ENCODE measurements around the gene FOSL2.
"Not testable (repeated sequence)": the region's sequence is repeated elsewhere in the genome, so short reads cannot be mapped to it uniquely, and the experiment has no call there.

The FOSL2 gene

GRCh38 chr2:28368357-28368798, 24.3 kb upstream of the FOSL2 start:
- Histone ChIP-seq H3K4me1 (ENCODE audit: insufficient read depth, low read length, poor library complexity, severe bottlenecking) (peaks cover 87% of the 10 kb centered on the region), H3K4me3 (ENCODE audit: low read length, poor library complexity, severe bottlenecking) (no peak overlapping the region), H2AFZ (ENCODE audit: low read length) (no peak overlapping the region), H3K4me2 (ENCODE audit: low read depth, low read length, poor library complexity, severe bottlenecking) (peak overlapping the region; percentile 80), H3F3A (ENCODE audit: low read depth) (peaks cover 14% of the 10 kb centered on the region; the same call in 1 of the 2 replicates), H3K36me3 (ENCODE audit: insufficient read depth, low read length) (no peaks in the 10 kb centered on the region), H3K9me2 (replicated peaks; ENCODE audit: low read depth, low read length) (no peaks in the 10 kb centered on the region), H3K27me3 (ENCODE audit: insufficient read depth, low read length, poor library complexity, severe bottlenecking) (no peaks in the 10 kb centered on the region), H4K20me1 (ENCODE audit: insufficient read depth, low read length, poor library complexity, severe bottlenecking) (no peaks in the 10 kb centered on the region), H3K9me3 (ENCODE audit: insufficient read depth, low read depth, low read length) (no peaks in the 10 kb centered on the region), H3K9ac (ENCODE audit: low read depth, low read length, poor library complexity, severe bottlenecking) (peak overlapping the region; percentile 78), H3K79me2 (ENCODE audit: insufficient read depth, low read length) (no peaks in the 10 kb centered on the region)
- TF ChIP-seq EZH2phosphoT487 (IDR thresholded peaks at IDR 0.05; ENCODE audit: borderline replicate concordance) (no peak), CTCF (conservative IDR thresholded peaks at IDR 0.05; ENCODE audit: low read length) (no peak)

GRCh38 chr2:28369358-28369757, 23.3 kb upstream of the FOSL2 start:
- Histone ChIP-seq H3K9ac (ENCODE audit: low read depth, low read length, poor library complexity, severe bottlenecking) (peak overlapping the region; percentile 78), H3K27me3 (ENCODE audit: insufficient read depth, low read length, poor library complexity, severe bottlenecking) (no peaks in the 10 kb centered on the region), H3K36me3 (ENCODE audit: insufficient read depth, low read length) (no peaks in the 10 kb centered on the region), H3K4me1 (ENCODE audit: insufficient read depth, low read length, poor library complexity, severe bottlenecking) (peaks cover 87% of the 10 kb centered on the region), H3K9me2 (replicated peaks; ENCODE audit: low read depth, low read length) (no peaks in the 10 kb centered on the region), H3K9me3 (ENCODE audit: insufficient read depth, low read depth, low read length) (no peaks in the 10 kb centered on the region), H3K79me2 (ENCODE audit: insufficient read depth, low read length) (no peaks in the 10 kb centered on the region), H3F3A (ENCODE audit: low read depth) (peaks cover 14% of the 10 kb centered on the region; the same call in 1 of the 2 replicates), H4K20me1 (ENCODE audit: insufficient read depth, low read length, poor library complexity, severe bottlenecking) (no peaks in the 10 kb centered on the region), H3K4me2 (ENCODE audit: low read depth, low read length, poor library complexity, severe bottlenecking) (no peak overlapping the region), H3K4me3 (ENCODE audit: low read length, poor library complexity, severe bottlenecking) (no peak overlapping the region), H2AFZ (ENCODE audit: low read length) (no peak overlapping the region)
- no peak for TF ChIP-seq EZH2phosphoT487 (IDR thresholded peaks at IDR 0.05; ENCODE audit: borderline replicate concordance)
- TF ChIP-seq CTCF (conservative IDR thresholded peaks at IDR 0.05; ENCODE audit: low read length): no peak

GRCh38 chr2:28370354-28370753, 22.3 kb upstream of the FOSL2 start:
- no peaks in the 10 kb centered on the region for H3K27me3 ChIP-seq (ENCODE audit: insufficient read depth, low read length, poor library complexity, severe bottlenecking)
- H3K4me1 ChIP-seq (ENCODE audit: insufficient read depth, low read length, poor library complexity, severe bottlenecking): peaks cover 85% of the 10 kb centered on the region
- peak overlapping the region; percentile 6 for H3K4me2 ChIP-seq (ENCODE audit: low read depth, low read length, poor library complexity, severe bottlenecking)
- H2AFZ ChIP-seq (ENCODE audit: low read length): no peak overlapping the region
- H3K9me3 ChIP-seq (ENCODE audit: insufficient read depth, low read depth, low read length): no peaks in the 10 kb centered on the region
- TF ChIP-seq EZH2phosphoT487 (IDR thresholded peaks at IDR 0.05; ENCODE audit: borderline replicate concordance): no peak
- TF ChIP-seq CTCF (conservative IDR thresholded peaks at IDR 0.05; ENCODE audit: low read length): no peak
- no peaks in the 10 kb centered on the region for H3K79me2 ChIP-seq (ENCODE audit: insufficient read depth, low read length)
- H3K9ac ChIP-seq (ENCODE audit: low read depth, low read length, poor library complexity, severe bottlenecking): peak overlapping the region; percentile 39
- H3K9me2 ChIP-seq (replicated peaks; ENCODE audit: low read depth, low read length): no peaks in the 10 kb centered on the region
- H3F3A ChIP-seq (ENCODE audit: low read depth): peaks cover 12% of the 10 kb centered on the region; the same call in 1 of the 2 replicates
- no peaks in the 10 kb centered on the region for H3K36me3 ChIP-seq (ENCODE audit: insufficient read depth, low read length)
- no peaks in the 10 kb centered on the region for H4K20me1 ChIP-seq (ENCODE audit: insufficient read depth, low read length, poor library complexity, severe bottlenecking)
- H3K4me3 ChIP-seq (ENCODE audit: low read length, poor library complexity, severe bottlenecking): no peak overlapping the region

- H4K20me1 ChIP-seq (ENCODE audit: insufficient read depth, low read length, poor library complexity, severe bottlenecking); H3K4me2 ChIP-seq (ENCODE audit: low read depth, low read length, poor library complexity, severe bottlenecking); H3K36me3 ChIP-seq (ENCODE audit: insufficient read depth, low read length); H3K27me3 ChIP-seq (ENCODE audit: insufficient read depth, low read length, poor library complexity, severe bottlenecking); H3K79me2 ChIP-seq (ENCODE audit: insufficient read depth, low read length); H3K9ac ChIP-seq (ENCODE audit: low read depth, low read length, poor library complexity, severe bottlenecking); H3K9me2 ChIP-seq (replicated peaks; ENCODE audit: low read depth, low read length); H3F3A ChIP-seq (ENCODE audit: low read depth); H2AFZ ChIP-seq (ENCODE audit: low read length); H3K4me3 ChIP-seq (ENCODE audit: low read length, poor library complexity, severe bottlenecking); H3K9me3 ChIP-seq (ENCODE audit: insufficient read depth, low read depth, low read length): not testable (repeated sequence)
- peaks cover 86% of the 10 kb centered on the region for H3K4me1 ChIP-seq (ENCODE audit: insufficient read depth, low read length, poor library complexity, severe bottlenecking)
These were observed 20.9 kb upstream of the FOSL2 start for GRCh38 chr2:28371728-28372127.

All from Loucy (cell line).